ENCODE data around the gene LRRC39.

GRCh38 chr1:100142343-100142742 lies 35.7 kb downstream of the LRRC39 start:
- TF ChIP-seq CTCF (conservative IDR thresholded peaks at IDR 0.05; ENCODE audit: low read length): no peak
- no peak for TF ChIP-seq EZH2phosphoT487 (IDR thresholded peaks at IDR 0.05; ENCODE audit: borderline replicate concordance)

All from Loucy (cell line).